Stimulated activated CD8-positive, alpha-beta memory T cell treated with anti-CD3 and anti-CD28 coated beads, Interleukin-7, amount 100 ng/mL, for 24 hours (primary cell): Measurements from ENCODE around the gene ADH6.
"Not testable (repeated sequence)": the region's sequence is repeated elsewhere in the genome, so short reads cannot be mapped to it uniquely, and the experiment has no call there.

Experiments used
- DNase-seq: peaks from one replicate; pipeline ENCODE4 v3.0.0-alpha.2; 2020; ENCODE audit warnings: low read depth

Gene ADH6

GRCh38 chr4:99219072-99219471, at the start of gene ADH6:
Gene ADH6, minus strand, starts transcription at chr4:99219246. Its CDS starts 94 bp downstream, at chr4:99219152.
- no peak for DNase-seq

GRCh38 chr4:99264927-99265326, 45.9 kb upstream of the ADH6 start:
- DNase-seq = no peak

GRCh38 chr4:99252746-99253145, 33.7 kb upstream of the ADH6 start:
- no peak for DNase-seq

GRCh38 chr4:99248714-99249113, 29.7 kb upstream of the ADH6 start:
- no peak for DNase-seq

GRCh38 chr4:99235955-99236354, 16.9 kb upstream of the ADH6 start:
- no peak for DNase-seq

- DNase-seq = no peak
Measured at GRCh38 chr4:99234331-99235010, 15.4 kb upstream of the ADH6 start.

- DNase-seq = not testable (repeated sequence)
Measured at GRCh38 chr4:99233397-99233796, 14.4 kb upstream of the ADH6 start.

- not testable (repeated sequence) for DNase-seq
Measured at GRCh38 chr4:99228706-99229105, 9.7 kb upstream of the ADH6 start.

- not testable (repeated sequence) for DNase-seq
Measured at GRCh38 chr4:99227646-99228045, 8.6 kb upstream of the ADH6 start.

- DNase-seq = no peak
Measured at GRCh38 chr4:99221980-99222379, 2.9 kb upstream of the ADH6 start.

- no peak for DNase-seq
Measured at GRCh38 chr4:99219479-99219878, 433 bp upstream of the ADH6 start.

- DNase-seq = no peak
Measured at GRCh38 chr4:99215521-99215920, 3.5 kb downstream of the ADH6 start.

GRCh38 chr4:99210789-99211188, 8.3 kb downstream of the ADH6 start:
- no peak for DNase-seq

- no peak for DNase-seq
Measured at GRCh38 chr4:99209671-99210070, 9.4 kb downstream of the ADH6 start.

- no peak for DNase-seq
Measured at GRCh38 chr4:99208719-99209075, 10.3 kb downstream of the ADH6 start.

- no peak for DNase-seq
Measured at GRCh38 chr4:99207911-99208718, 10.9 kb downstream of the ADH6 start.

- DNase-seq = no peak
Measured at GRCh38 chr4:99207069-99207743, 11.8 kb downstream of the ADH6 start.

GRCh38 chr4:99205153-99205979, 13.7 kb downstream of the ADH6 start:
- no peak for DNase-seq

GRCh38 chr4:99202536-99202935, 16.5 kb downstream of the ADH6 start:
- no peak for DNase-seq

GRCh38 chr4:99202094-99202493, 17.0 kb downstream of the ADH6 start:
- DNase-seq = no peak

- DNase-seq = no peak
Measured at GRCh38 chr4:99201690-99202089, 17.4 kb downstream of the ADH6 start.

- no peak for DNase-seq
Measured at GRCh38 chr4:99200138-99200537, 18.9 kb downstream of the ADH6 start.
